Endothelial cell of umbilical vein (primary cell): ENCODE measurements around the gene COL15A1. TPM values are rescaled to one million over a fixed set of nuclear protein-coding genes. Genes with fewer than 3 reads are reported as not detected.

Experiments used
- BruUV-seq: library from RNA; stranded (reverse); fragments of 400-500 nt; replicated peaks from 2 replicates; lab custom pipeline; 2021; lab: Mats Ljungman, UMichigan
- CTCF ChIA-PET: fragments of 300-600, 350-600 bp; sonication (Branson Sonifier 250); formaldehyde crosslinking; loops from one replicate; lab custom pipeline; 2021; ENCODE audit warnings: antibody characterized with exemption, inconsistent platforms; lab: Charles Lee
- POLR2A ChIA-PET: fragments of 300-600, 350-600 bp; sonication (Branson Sonifier 250); formaldehyde crosslinking; loops from one replicate; lab custom pipeline; 2021; ENCODE audit warnings: antibody characterized with exemption, inconsistent platforms; lab: Charles Lee
- DNase-seq: peaks from one replicate; pipeline ENCODE4 v3.0.0-alpha.2; 2011; ENCODE audit warnings: low read depth, low spot score
- FAIRE-seq: peaks from 2 replicates; lab custom pipeline; 2011; peaks lifted over from hg19 to GRCh38; lab: Jason Lieb, UNC
- H2AFZ ChIP-seq: 2 replicates; pipeline ENCODE4 v1.6.0; 2012; ENCODE audit warnings: low read depth, low read length, control low read depth, inconsistent platforms
- H3K27ac ChIP-seq: 2 replicates; pipeline ENCODE4 v1.5.1; 2011; ENCODE audit warnings: low read depth, mild to moderate bottlenecking, control low read depth, low read length, moderate library complexity; ENCODE audit not compliant: insufficient read depth
- H3K27me3 ChIP-seq, 2 experiments: 2 replicates each; pipeline versions ENCODE4 v1.6.0 to v1.6.1; 2011; ENCODE audit warnings: low read length in 2 of 2, mixed read lengths in 1 of 2; ENCODE audit not compliant: control insufficient read depth in 2 of 2, insufficient read depth in 2 of 2
- H3K36me3 ChIP-seq, 2 experiments: 2 replicates in 1 of 2; 3 replicates in 1 of 2; pipeline ENCODE4 v1.5.1; 2011; ENCODE audit warnings: low read length in 2 of 2, mild to moderate bottlenecking in 1 of 2, moderate library complexity in 1 of 2; ENCODE audit not compliant: control insufficient read depth in 2 of 2, insufficient read depth in 2 of 2; ENCODE audit errors: extremely low read depth in 1 of 2
- H3K4me1 ChIP-seq: 3 replicates; pipeline ENCODE4 v1.5.1; 2011; ENCODE audit warnings: mild to moderate bottlenecking, low read length; ENCODE audit not compliant: control insufficient read depth, insufficient read depth; ENCODE audit errors: extremely low read depth
- H3K4me2 ChIP-seq: 2 replicates; pipeline ENCODE4 v1.6.1; 2011; ENCODE audit warnings: low read length, control low read depth, mixed read lengths; ENCODE audit not compliant: insufficient read depth
- H3K4me3 ChIP-seq, 3 experiments: fragments of 200-600 bp in 1 of 3; sonication (generic), shearing (Covaris generic) in 1 of 3; replicated peaks in 1 of 3; 2 replicates each; pipeline ENCODE4 v1.5.1; 2011 to 2016; ENCODE audit warnings: control low read depth in 3 of 3, low read length in 3 of 3, mild to moderate bottlenecking in 2 of 3, inconsistent platforms in 1 of 3, low read depth in 1 of 3, moderate library complexity in 1 of 3; ENCODE audit not compliant: insufficient read depth in 1 of 3
- H3K79me2 ChIP-seq: 2 replicates; pipeline ENCODE4 v1.6.0; 2012; ENCODE audit warnings: low read length, inconsistent platforms; ENCODE audit not compliant: control insufficient read depth, insufficient read depth
- H3K9ac ChIP-seq: replicated peaks from 2 replicates; pipeline ENCODE3; 2011; ENCODE audit warnings: low read length, control low read depth; ENCODE audit not compliant: insufficient read depth; ENCODE audit errors: extremely low read depth
- H3K9me1 ChIP-seq: replicated peaks from 3 replicates; pipeline ENCODE4 v1.6.0; 2011; ENCODE audit warnings: mild to moderate bottlenecking, low read length; ENCODE audit not compliant: control insufficient read depth, insufficient read depth; ENCODE audit errors: extremely low read depth
- H3K9me3 ChIP-seq: replicated peaks from 2 replicates; pipeline ENCODE4 v1.5.1; 2012; ENCODE audit warnings: low read length, inconsistent platforms; ENCODE audit not compliant: control insufficient read depth, insufficient read depth
- H4K20me1 ChIP-seq: replicated peaks from 2 replicates; pipeline ENCODE3; 2011; ENCODE audit warnings: mild to moderate bottlenecking, low read length; ENCODE audit not compliant: control insufficient read depth, insufficient read depth; ENCODE audit errors: extremely low read depth
- EZH2 ChIP-seq: IDR thresholded peaks from 2 replicates; pipeline ENCODE4 v1.6.1; 2012; ENCODE audit warnings: borderline replicate concordance, low read depth, mild to moderate bottlenecking, moderate library complexity, low read length, inconsistent platforms; ENCODE audit not compliant: severe bottlenecking
- FOS ChIP-seq: IDR thresholded peaks from 2 replicates; pipeline ENCODE4 v1.6.1; 2011; ENCODE audit warnings: mild to moderate bottlenecking, low read length, moderate library complexity, borderline replicate concordance; ENCODE audit not compliant: insufficient read depth
- GATA2 ChIP-seq: IDR thresholded peaks from 2 replicates; pipeline ENCODE4 v1.7.0; 2011; ENCODE audit warnings: low read depth, mild to moderate bottlenecking, moderate library complexity, mixed read lengths, low read length; ENCODE audit not compliant: insufficient read length, insufficient read depth
- JUN ChIP-seq: IDR thresholded peaks from 2 replicates; pipeline ENCODE4 v1.6.1; 2011; ENCODE audit warnings: borderline replicate concordance, low read depth; ENCODE audit not compliant: insufficient read length, insufficient read depth
- MYC ChIP-seq: IDR thresholded peaks from one replicate; pipeline ENCODE4 v1.6.1; 2011; ENCODE audit warnings: mild to moderate bottlenecking, low read depth, low read length
- POLR2A ChIP-seq: IDR thresholded peaks from 2 replicates; pipeline ENCODE4 v1.6.1; 2012; ENCODE audit warnings: low read depth, mild to moderate bottlenecking, control low read depth, low read length
- POLR2AphosphoS5 ChIP-seq: IDR thresholded peaks from 2 replicates; pipeline ENCODE4 v1.6.1; 2012; ENCODE audit warnings: low read depth, mild to moderate bottlenecking, control low read depth, low read length, moderate library complexity; ENCODE audit not compliant: insufficient read depth
- dilution Hi-C: fragments of 300-500 bp; cut with MboI; formaldehyde crosslinking; loops from one replicate; pipeline ENCODE4 v1.15.0; 2019; ENCODE audit warnings: low sequenced_read_pairs; ENCODE audit not compliant: extremely low pct_ligation_motif_present
- intact Hi-C: fragments of 100-400 bp; cut with micrococcal nuclease; formaldehyde crosslinking; loops from one replicate; pipeline ENCODE4 v1.10.0; 2022
- polyA plus RNA-seq, 4 experiments: library from polyadenylated mRNA; depleted of rRNA in 3 of 4; stranded (reverse) in 3 of 4; unstranded in 1 of 4; fragments of >200 nt; gene quantifications; 2 replicates each; pipeline versions ENCODE4 v1.2.1 to v1.2.3, GENCODE V29; 2011 to 2012; ENCODE audit warnings: missing spikeins in 1 of 4
- total RNA-seq: library from RNA; stranded (reverse); gene quantifications from 2 replicates; pipeline ENCODE4 v1.2.3, GENCODE V29; 2021
- TF ChIP-seq, protein P1 (sequence below), 2 donors: IDR thresholded peaks; 1 replicate in 1 of 2; 2 replicates in 1 of 2; pipeline ENCODE4 v1.5.1; 2011; ENCODE audit warnings: low read length in 2 of 2, mild to moderate bottlenecking in 2 of 2, moderate library complexity in 2 of 2, control low read depth in 1 of 2, inconsistent platforms in 1 of 2, low read depth in 1 of 2; ENCODE audit not compliant: insufficient read depth in 1 of 2; ENCODE audit errors: extremely low read depth in 1 of 2
- TF ChIP-seq, protein P2 (sequence below): IDR thresholded peaks from 2 replicates; pipeline ENCODE4 v1.6.1; 2011; ENCODE audit not compliant: insufficient read depth, insufficient read length

COL15A1 gene
- total and polyA plus RNA-seq, 2 donors (not counting 3 experiments of a cell fraction or from before 2014, with no cell fraction given) = not detected

DNA sequence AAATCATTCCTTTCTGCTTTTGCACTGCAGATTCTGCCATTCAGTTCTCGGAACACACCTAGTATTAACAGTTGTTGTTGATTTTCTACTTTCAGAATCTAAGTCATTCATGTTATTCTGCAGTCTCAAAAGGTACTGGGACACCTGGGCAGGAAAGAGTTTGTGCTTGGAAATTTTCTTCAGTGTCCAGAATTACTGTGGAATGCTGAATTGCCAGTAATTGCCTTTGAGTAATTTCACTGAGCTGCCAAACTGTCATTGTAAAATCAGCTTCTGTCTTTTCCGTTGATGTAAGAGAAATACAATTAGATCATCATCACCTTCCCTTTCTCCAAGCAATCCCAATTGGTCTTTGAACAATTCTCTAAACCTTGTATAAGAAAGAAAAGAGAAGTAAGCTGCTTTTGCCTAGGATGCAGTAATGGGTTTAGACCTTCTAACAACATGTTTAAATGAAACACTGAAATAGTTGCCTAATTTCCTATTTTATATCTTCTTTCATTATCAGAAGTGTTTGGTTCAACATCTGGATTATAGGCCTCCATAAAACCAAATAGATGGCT lies 85.5 kb downstream of the COL15A1 start:
- Histone ChIP-seq H3K9me3 (no peaks in the 10 kb centered on the region), H3K9ac (no peak overlapping the region), H3K36me3 (no peaks in the 10 kb centered on the region), H3K27ac (no peak overlapping the region), H2AFZ (no peak overlapping the region), H3K9me1 (no peaks in the 10 kb centered on the region), H3K79me2 (no peaks in the 10 kb centered on the region), H3K4me1 (no peaks in the 10 kb centered on the region), H3K4me3 (no peak overlapping the region), H4K20me1 (no peaks in the 10 kb centered on the region), H3K4me2 (no peak overlapping the region), H3K27me3 (peaks cover 0 to 4% of the 10 kb centered on the region in 2 experiments)
- dilution Hi-C loops = no loop called here
- no TSS peak for BruUV-seq
- TF ChIP-seq POLR2A = no peak
- TF ChIP-seq FOS = no peak
- TF ChIP-seq MYC = no peak
- TF ChIP-seq, protein P1, sequence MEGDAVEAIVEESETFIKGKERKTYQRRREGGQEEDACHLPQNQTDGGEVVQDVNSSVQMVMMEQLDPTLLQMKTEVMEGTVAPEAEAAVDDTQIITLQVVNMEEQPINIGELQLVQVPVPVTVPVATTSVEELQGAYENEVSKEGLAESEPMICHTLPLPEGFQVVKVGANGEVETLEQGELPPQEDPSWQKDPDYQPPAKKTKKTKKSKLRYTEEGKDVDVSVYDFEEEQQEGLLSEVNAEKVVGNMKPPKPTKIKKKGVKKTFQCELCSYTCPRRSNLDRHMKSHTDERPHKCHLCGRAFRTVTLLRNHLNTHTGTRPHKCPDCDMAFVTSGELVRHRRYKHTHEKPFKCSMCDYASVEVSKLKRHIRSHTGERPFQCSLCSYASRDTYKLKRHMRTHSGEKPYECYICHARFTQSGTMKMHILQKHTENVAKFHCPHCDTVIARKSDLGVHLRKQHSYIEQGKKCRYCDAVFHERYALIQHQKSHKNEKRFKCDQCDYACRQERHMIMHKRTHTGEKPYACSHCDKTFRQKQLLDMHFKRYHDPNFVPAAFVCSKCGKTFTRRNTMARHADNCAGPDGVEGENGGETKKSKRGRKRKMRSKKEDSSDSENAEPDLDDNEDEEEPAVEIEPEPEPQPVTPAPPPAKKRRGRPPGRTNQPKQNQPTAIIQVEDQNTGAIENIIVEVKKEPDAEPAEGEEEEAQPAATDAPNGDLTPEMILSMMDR (IDR thresholded peaks at IDR 0.05; ENCODE audit: extremely low read depth in 1 of 2, insufficient read depth in 1 of 2, low read depth in 1 of 2, low read length in 2 of 2) = no peak
- TF ChIP-seq JUN = no peak
- no peak for TF ChIP-seq POLR2AphosphoS5
- TF ChIP-seq, protein P2, sequence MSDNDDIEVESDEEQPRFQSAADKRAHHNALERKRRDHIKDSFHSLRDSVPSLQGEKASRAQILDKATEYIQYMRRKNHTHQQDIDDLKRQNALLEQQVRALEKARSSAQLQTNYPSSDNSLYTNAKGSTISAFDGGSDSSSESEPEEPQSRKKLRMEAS = no peak
- TF ChIP-seq GATA2 = no peak
- no peak for TF ChIP-seq EZH2
- CTCF ChIA-PET = interaction anchor here (1.8 kb wide), 1 partner anchor 30 kb away, joined by 5 read pairs; no protein-coding TSS in a partner anchor
- intact Hi-C loops = no loop called here
- POLR2A ChIA-PET = no interaction called here
- DNase-seq (no peak), FAIRE-seq (no peak)
